HepG2 (cell line): Measurements from ENCODE around the gene SCYGR8.

Experiments
- ATF3 ChIP-seq: sonication (generic); formaldehyde crosslinking; IDR thresholded peaks from 2 replicates; pipeline ENCODE4 v1.4.0; 2020; ENCODE audit warnings: missing genetic modification reagents
- ATF4 ChIP-seq, 2 experiments: fragments of 450-650 bp in 1 of 2; sonication (generic) in 1 of 2; formaldehyde crosslinking; IDR thresholded peaks; 2 replicates each; pipeline versions ENCODE4 v1.5.0 to v1.8.0; 2020 to 2022; ENCODE audit warnings: mild to moderate bottlenecking in 1 of 2, missing genetic modification reagents in 1 of 2
- DNMT3B ChIP-seq: conservative IDR thresholded peaks from 2 replicates; pipeline ENCODE4 v1.6.1; 2016; ENCODE audit warnings: missing biosample characterization, control low read depth
- EZH2 ChIP-seq: conservative IDR thresholded peaks from 2 replicates; pipeline ENCODE4 v1.6.1; 2012; ENCODE audit warnings: mild to moderate bottlenecking, low read depth, low read length, moderate library complexity
- TERF1 ChIP-seq: sonication (generic); formaldehyde crosslinking; IDR thresholded peaks from 2 replicates; pipeline ENCODE4 v1.8.0; 2022; ENCODE audit warnings: mild to moderate bottlenecking, missing genetic modification reagents, moderate library complexity
- ZNF121 ChIP-seq: sonication (generic); formaldehyde crosslinking; IDR thresholded peaks from 2 replicates; pipeline ENCODE4 v1.5.0; 2020; ENCODE audit warnings: mild to moderate bottlenecking, missing genetic modification reagents

- no peak for TF ChIP-seq EZH2
- no peak for TF ChIP-seq TERF1 (CRISPR knock-in tag)
- no peak for TF ChIP-seq ATF4 (CRISPR knock-in tag; IDR thresholded peaks at IDR 0.05)
- TF ChIP-seq ATF3 (CRISPR knock-in tag): no peak
- TF ChIP-seq ZNF121 (CRISPR knock-in tag): no peak
- TF ChIP-seq DNMT3B (CRISPR knock-in tag): no peak
Observed at GRCh38 chr2:227748079-227748478, 2.4 kb downstream of the SCYGR8 start.
